K562 (cell line): Measurements from ENCODE around the gene FOCAD. TPM values are rescaled to one million over a fixed set of nuclear protein-coding genes. Genes with fewer than 3 reads are reported as not detected.

ENCODE experiments used
- ATAC-seq: fragments of 200-7000 bp; cut with Tn5 transposase; 3 replicates; pipeline ENCODE4 v1.9.1; 2020; ENCODE audit warnings: moderate library complexity
- BruUV-seq: library from RNA; stranded (reverse); fragments of 400-500 nt; replicated peaks from 2 replicates; lab custom pipeline; 2021; lab: Mats Ljungman, UMichigan
- CTCF ChIA-PET: fragments of 300-600 bp; formaldehyde crosslinking; extraction: SDS; loops from one replicate; lab custom pipeline; 2021; ENCODE audit warnings: low intra/inter-chr PET ratio; lab: Yijun Ruan, JAX
- POLR2A ChIA-PET: fragments of 300-600, 350-650 bp; sonication (Branson Sonifier 250); formaldehyde crosslinking; extraction: SDS; loops from one replicate; lab custom pipeline; 2021; ENCODE audit warnings: antibody characterized with exemption, inconsistent platforms; lab: Yijun Ruan, JAX
- DNase-seq, 4 experiments: peaks; one replicate each; pipeline versions ENCODE4 v3.0.0 to v3.0.0-alpha.2; 2011 to 2018; ENCODE audit warnings: low spot score in 3 of 4, mixed read lengths in 3 of 4; ENCODE audit errors: extremely low read depth in 1 of 4
- FAIRE-seq: peaks from 2 replicates; lab custom pipeline; 2011; peaks lifted over from hg19 to GRCh38; lab: Jason Lieb, UNC
- H2AFZ ChIP-seq: 2 replicates; pipeline ENCODE4 v1.6.0; 2011; ENCODE audit warnings: low read depth, low read length, control low read depth, inconsistent platforms
- H3K27ac ChIP-seq: fragments of 200-600 bp; 3 replicates; pipeline ENCODE4 v1.8.0; 2011; ENCODE audit warnings: low read depth, mild to moderate bottlenecking, control low read depth, inconsistent platforms, low read length, moderate library complexity, mixed read lengths; ENCODE audit errors: extremely low read depth
- H3K27me3 ChIP-seq, 2 experiments: fragments of 300-600 bp in 1 of 2; 2 replicates in 1 of 2; 3 replicates in 1 of 2; pipeline versions ENCODE4 v1.6.0 to v1.8.0; 2011; ENCODE audit warnings: inconsistent platforms in 2 of 2, low read length in 2 of 2, mild to moderate bottlenecking in 1 of 2, mixed read lengths in 1 of 2, moderate library complexity in 1 of 2; ENCODE audit not compliant: control insufficient read depth in 2 of 2, insufficient read depth in 2 of 2
- H3K36me3 ChIP-seq: fragments of 300-600 bp; 3 replicates; pipeline ENCODE4 v1.8.0; 2011; ENCODE audit warnings: mild to moderate bottlenecking, low read length, inconsistent platforms; ENCODE audit not compliant: control insufficient read depth, insufficient read depth
- H3K4me1 ChIP-seq, 2 experiments: fragments of 200-600 bp in 1 of 2; replicated peaks in 1 of 2; 2 replicates in 1 of 2; 3 replicates in 1 of 2; pipeline versions ENCODE4 v1.5.1 to v1.8.0; 2011; ENCODE audit warnings: inconsistent platforms in 2 of 2, low read length in 2 of 2, mild to moderate bottlenecking in 1 of 2, mixed read lengths in 1 of 2, moderate library complexity in 1 of 2; ENCODE audit not compliant: control insufficient read depth in 2 of 2, insufficient read depth in 2 of 2
- H3K4me2 ChIP-seq: 2 replicates; pipeline ENCODE4 v1.6.1; 2011; ENCODE audit warnings: low read length, control low read depth, inconsistent platforms, mixed read lengths; ENCODE audit not compliant: insufficient read depth
- H3K4me3 ChIP-seq: fragments of 200-600 bp; sonication (generic), shearing (Covaris generic); 2 replicates; pipeline ENCODE4 v1.5.1; 2016; ENCODE audit warnings: control low read depth, inconsistent platforms
- H3K79me2 ChIP-seq: fragments of 200-600 bp; 3 replicates; pipeline ENCODE4 v1.8.0; 2011; ENCODE audit warnings: low read length, inconsistent platforms; ENCODE audit not compliant: control insufficient read depth, insufficient read depth
- H3K9ac ChIP-seq, 2 experiments: 2 replicates each; pipeline versions ENCODE4 v1.6.0 to v1.6.1; 2011; ENCODE audit warnings: low read depth in 2 of 2, low read length in 2 of 2, control low read depth in 1 of 2, inconsistent platforms in 1 of 2, mild to moderate bottlenecking in 1 of 2, mixed read lengths in 1 of 2; ENCODE audit not compliant: insufficient read depth in 1 of 2
- H3K9me1 ChIP-seq: one replicate; pipeline ENCODE4 v1.6.0; 2011; ENCODE audit warnings: inconsistent platforms, mild to moderate bottlenecking, low read length, moderate library complexity; ENCODE audit not compliant: control insufficient read depth, insufficient read depth
- H3K9me3 ChIP-seq: replicated peaks from 2 replicates; pipeline ENCODE4 v1.5.1; 2011; ENCODE audit warnings: low read depth, low read length, inconsistent platforms; ENCODE audit not compliant: control insufficient read depth, insufficient read depth
- H4K20me1 ChIP-seq: replicated peaks from 2 replicates; pipeline ENCODE4 v1.6.1; 2011; ENCODE audit warnings: low read length, inconsistent platforms, mixed read lengths; ENCODE audit not compliant: control insufficient read depth, insufficient read depth
- CEBPB ChIP-seq: fragments of 450-650 bp; IDR thresholded peaks from 2 replicates; pipeline ENCODE4 v1.6.1; 2016; ENCODE audit warnings: missing genetic modification characterization, missing compliant biosample characterization
- HIVEP1 ChIP-seq: fragments of 250-450 bp; sonication (Bioruptor Pico); IDR thresholded peaks from 2 replicates; pipeline ENCODE4 v1.4.0; 2020; ENCODE audit warnings: mild to moderate bottlenecking
- HNRNPL ChIP-seq: fragments of 200-400 bp; formaldehyde crosslinking; IDR thresholded peaks from 2 replicates; pipeline ENCODE4 v1.6.1; 2017; ENCODE audit warnings: low read depth, mild to moderate bottlenecking, low read length
- NFXL1 ChIP-seq: fragments of 450-650 bp; formaldehyde crosslinking; IDR thresholded peaks from 2 replicates; pipeline ENCODE4 v1.4.0; 2021; ENCODE audit warnings: mild to moderate bottlenecking
- TCF15 ChIP-seq: fragments of 250-450 bp; sonication (Bioruptor Pico); IDR thresholded peaks from 2 replicates; pipeline ENCODE4 v1.8.0; 2022; ENCODE audit warnings: moderate library complexity, mild to moderate bottlenecking, inconsistent platforms
- TCF7 ChIP-seq: sonication (generic); IDR thresholded peaks from 2 replicates; pipeline ENCODE4 v1.6.1; 2016; ENCODE audit warnings: antibody characterized with exemption, borderline replicate concordance
- WHSC1 ChIP-seq: IDR thresholded peaks from one replicate; pipeline ENCODE4 v1.6.1; 2012; ENCODE audit warnings: low read length, control low read depth, inconsistent platforms
- ZBED1 ChIP-seq: IDR thresholded peaks from 2 replicates; pipeline ENCODE4 v1.6.1; 2014
- ZBTB7A ChIP-seq: IDR thresholded peaks from 2 replicates; pipeline ENCODE4 v1.6.1; 2011; ENCODE audit warnings: low read depth, mild to moderate bottlenecking, low read length, moderate library complexity, borderline replicate concordance; ENCODE audit not compliant: control insufficient read depth
- ZNF311 ChIP-seq: fragments of 250-450 bp; sonication (Bioruptor Pico); IDR thresholded peaks from 2 replicates; pipeline ENCODE4 v1.4.0; 2020; ENCODE audit warnings: mild to moderate bottlenecking, moderate library complexity
- WGBS: fragments of 100-300 bp; shearing (Covaris generic); methylation state at CpG from one replicate; pipeline ENCODE4 v1.1.6; 2016; ENCODE audit warnings: low coverage, mixed read lengths; ENCODE audit not compliant: insufficient coverage; ENCODE audit errors: missing lambda C conversion rate; 5-methylcytosine and 5-hydroxymethylcytosine counted together
- in situ Hi-C: fragments of 300-500 bp; cut with MboI; formaldehyde crosslinking; loops from 4 replicates; pipeline ENCODE4 v1.15.0; 2018; ENCODE audit warnings: inconsistent platforms, mixed read lengths
- intact Hi-C: fragments of 100-400 bp; cut with micrococcal nuclease; formaldehyde crosslinking; loops from 2 replicates; pipeline ENCODE4 v1.14.2; 2022
- polyA plus RNA-seq, 8 experiments: library from polyadenylated mRNA; depleted of rRNA in 4 of 8; stranded (reverse) in 5 of 8; unstranded in 3 of 8; fragments of >200 nt; fragmentation: Nextera tagmentation in 2 of 8; fragmentation: Illumina TruSeq in 1 of 8; extraction: Ambion mirVana in 2 of 8; extraction: Trizol in 1 of 8; gene quantifications; 2 replicates each; pipeline versions ENCODE4 v1.2.1 to v1.2.3, GENCODE V29; 2011 to 2014; ENCODE audit warnings: inconsistent platforms in 1 of 8, missing spikeins in 1 of 8
- total RNA-seq, 7 experiments: library from RNA; depleted of rRNA in 6 of 7; stranded (reverse); fragments of >200 nt in 6 of 7; fragmentation: Illumina TruSeq in 2 of 7; extraction: Trizol in 2 of 7; gene quantifications; 2 replicates each; pipeline versions ENCODE4 v1.2.1 to v1.2.3, GENCODE V29; 2011 to 2021; ENCODE audit warnings: low replicate concordance in 1 of 7

FOCAD gene
- total and polyA plus RNA-seq, 9 of the 15 experiments (the other 6 are each of a cell fraction or from before 2014, with no cell fraction given): 0.13 to 2.4 (median 1.6) TPM

- no CpG with 5 or more reads among the region's 2 CpGs for WGBS
- no peaks in the 10 kb centered on the region for H3K4me1 ChIP-seq
- no peaks in the 10 kb centered on the region for H4K20me1 ChIP-seq
- ChIA-PET CTCF (no interaction called here), POLR2A (no interaction called here)
- ATAC-seq (no peak), DNase-seq (no peak), FAIRE-seq (no peak)
- H3K36me3 ChIP-seq: no peaks in the 10 kb centered on the region
- BruUV-seq: no TSS peak
- no peak overlapping the region for H2AFZ ChIP-seq
- no peaks in the 10 kb centered on the region for H3K9me1 ChIP-seq
- H3K79me2 ChIP-seq: no peaks in the 10 kb centered on the region
- H3K9ac ChIP-seq: no peak overlapping the region
- no peaks in the 10 kb centered on the region for H3K27me3 ChIP-seq
- TF ChIP-seq ZNF311 (no peak), HNRNPL (no peak), ZBED1 (no peak), NFXL1 (CRISPR knock-in tag) (no peak), TCF7 (no peak), TCF15 (CRISPR knock-in tag) (no peak), WHSC1 (no peak), ZBTB7A (no peak), HIVEP1 (CRISPR knock-in tag) (no peak), CEBPB (tag) (no peak)
- no peaks in the 10 kb centered on the region for H3K9me3 ChIP-seq
- intact Hi-C loops (no loop called here), in situ Hi-C loops (no loop called here)
- H3K4me2 ChIP-seq: no peak overlapping the region
- H3K27ac ChIP-seq: no peak overlapping the region
- H3K4me3 ChIP-seq: no peak overlapping the region
These were observed 313.5 kb downstream of the FOCAD start for GRCh38 chr9:20997503-20998076.
